A204.1 (cell line): ENCODE results near the gene ANKS6.

Experiments used
- FAIRE-seq: peaks from 2 replicates; lab custom pipeline; 2012; peaks lifted over from hg19 to GRCh38; lab: Jason Lieb, UNC

ANKS6 gene

GRCh38 chr9:98796364-98797101 lies at the start of gene ANKS6:
Gene ANKS6, minus strand, starts transcription at chr9:98796555. Its CDS starts 64 bp downstream, at chr9:98796491.
- FAIRE-seq, result no peak

GRCh38 chr9:98846081-98846480 lies 49.7 kb upstream of the ANKS6 start:
- no peak for FAIRE-seq

- FAIRE-seq, result no peak
These were observed 46.2 kb upstream of the ANKS6 start for GRCh38 chr9:98842510-98842909.

GRCh38 chr9:98839724-98840123 lies 43.4 kb upstream of the ANKS6 start:
- FAIRE-seq, result no peak

GRCh38 chr9:98838868-98839565 lies 42.7 kb upstream of the ANKS6 start:
- no peak for FAIRE-seq

- no peak for FAIRE-seq
These were observed 42.0 kb upstream of the ANKS6 start for GRCh38 chr9:98838155-98838867.

- FAIRE-seq, result no peak
These were observed 41.2 kb upstream of the ANKS6 start for GRCh38 chr9:98837516-98837915.

DNA sequence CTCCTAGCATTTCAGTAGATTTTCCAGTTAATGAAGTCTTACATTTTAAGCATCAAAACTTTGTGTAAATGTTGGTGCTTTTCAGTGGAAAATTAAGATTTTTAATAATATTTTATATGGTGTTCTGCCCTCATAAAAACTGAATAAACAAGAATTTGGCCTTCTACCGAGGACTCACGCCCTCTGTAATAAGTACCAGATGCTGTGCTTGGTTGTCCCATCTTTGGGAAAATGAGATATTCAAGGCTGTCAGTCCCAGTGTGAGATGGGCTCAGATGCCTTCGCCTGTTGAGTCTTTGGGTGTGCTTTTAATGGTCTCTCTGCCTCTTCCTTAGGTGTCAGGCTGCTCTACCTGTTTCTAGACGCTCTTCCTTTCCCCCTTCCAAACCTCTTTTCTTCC lies 39.9 kb upstream of the ANKS6 start:
- FAIRE-seq, result no peak

GRCh38 chr9:98834386-98834785 lies 38.0 kb upstream of the ANKS6 start:
- FAIRE-seq, result no peak

- no peak for FAIRE-seq
These were observed 37.0 kb upstream of the ANKS6 start for GRCh38 chr9:98833090-98833956.

DNA sequence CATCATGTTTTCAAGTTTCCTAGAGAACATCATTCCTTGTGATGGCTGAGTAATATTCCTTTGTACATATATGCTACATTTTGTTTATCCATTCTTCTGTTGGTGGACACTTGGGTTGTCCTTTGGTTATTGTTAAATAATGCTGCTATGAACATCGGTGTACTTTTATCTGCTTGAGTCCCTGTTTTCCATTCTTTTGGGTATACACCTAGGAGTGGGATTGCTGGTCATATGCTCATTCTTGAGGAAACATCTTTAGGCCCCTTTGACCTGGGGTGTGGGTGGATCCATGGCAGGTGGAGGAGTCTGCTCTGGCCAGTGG lies 36.4 kb upstream of the ANKS6 start:
- no peak for FAIRE-seq

GRCh38 chr9:98831696-98832095 lies 35.3 kb upstream of the ANKS6 start:
- no peak for FAIRE-seq

- no peak for FAIRE-seq
These were observed 34.2 kb upstream of the ANKS6 start for GRCh38 chr9:98830554-98830953.

- no peak for FAIRE-seq
These were observed 33.4 kb upstream of the ANKS6 start for GRCh38 chr9:98829766-98830165.

DNA sequence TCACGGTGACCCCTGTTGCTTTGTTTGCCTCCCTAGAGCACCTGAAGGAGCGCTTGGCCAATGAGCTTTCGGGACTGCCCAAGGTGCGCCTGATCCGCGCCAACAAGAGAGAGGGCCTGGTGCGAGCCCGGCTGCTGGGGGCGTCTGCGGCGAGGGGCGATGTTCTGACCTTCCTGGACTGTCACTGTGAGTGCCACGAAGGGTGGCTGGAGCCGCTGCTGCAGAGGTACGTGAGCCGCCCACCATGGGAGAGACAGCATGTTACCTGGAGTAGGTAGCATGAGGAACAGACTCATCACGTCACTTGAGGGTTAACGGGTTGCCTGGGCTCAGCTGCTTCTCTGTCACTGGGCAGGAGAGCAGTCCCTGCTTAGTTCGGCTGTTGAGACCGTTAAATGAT lies 30.4 kb upstream of the ANKS6 start:
- no peak for FAIRE-seq

- FAIRE-seq, result no peak
These were observed 29.1 kb upstream of the ANKS6 start for GRCh38 chr9:98825414-98825813.

DNA sequence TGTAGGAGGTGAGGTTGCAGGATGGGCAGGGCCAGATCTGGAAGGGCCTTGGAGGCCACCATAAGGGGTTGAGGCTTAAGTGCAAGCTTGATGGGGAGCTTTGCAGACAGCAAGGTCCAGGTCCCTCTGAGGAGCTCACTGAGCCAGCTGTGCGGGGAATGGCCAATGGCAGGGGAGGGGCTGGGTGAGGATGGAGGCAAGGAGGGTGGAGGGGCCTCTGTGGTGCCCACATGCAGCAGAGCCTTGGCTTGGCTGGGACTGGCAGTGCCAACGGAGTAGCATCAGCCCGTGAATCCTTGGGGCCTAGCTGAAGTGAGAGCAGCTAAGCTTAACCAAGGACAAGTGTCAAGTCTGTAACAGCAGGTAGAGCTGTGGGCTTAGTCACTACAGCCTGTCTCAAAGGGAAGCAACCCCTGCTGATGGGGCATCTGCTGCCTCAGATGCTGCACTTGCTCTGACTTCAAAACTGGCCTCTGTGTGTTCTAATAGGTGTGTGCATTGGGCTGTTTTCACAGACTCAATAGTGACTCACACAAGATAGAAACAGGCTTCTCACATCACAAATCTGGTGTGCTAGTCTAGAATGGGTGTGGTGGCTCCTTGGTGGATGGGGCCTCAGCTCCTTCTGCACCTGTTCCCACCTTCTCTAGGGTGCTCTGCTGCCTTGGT lies 27.4 kb upstream of the ANKS6 start:
- no peak for FAIRE-seq

DNA sequence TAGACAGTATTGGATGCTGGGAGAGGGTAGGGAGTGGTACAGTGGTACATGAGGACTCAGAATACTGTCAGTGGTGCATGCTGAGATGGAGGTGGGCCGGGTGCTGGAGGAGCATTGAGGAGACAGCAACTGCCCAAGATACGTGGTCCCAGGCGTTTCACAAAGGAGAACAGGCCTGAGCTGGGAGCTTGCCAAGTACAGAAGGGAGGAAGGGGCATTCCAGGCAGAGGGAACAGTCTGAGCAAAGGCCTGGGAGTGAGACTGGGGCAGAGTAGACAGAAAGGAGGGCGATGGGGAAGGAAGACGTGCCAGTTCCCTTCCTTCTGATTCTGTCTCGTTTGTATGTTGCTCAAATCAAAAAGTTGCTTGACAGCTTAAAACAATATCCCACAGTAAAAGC lies 26.3 kb upstream of the ANKS6 start:
- FAIRE-seq, result no peak

DNA sequence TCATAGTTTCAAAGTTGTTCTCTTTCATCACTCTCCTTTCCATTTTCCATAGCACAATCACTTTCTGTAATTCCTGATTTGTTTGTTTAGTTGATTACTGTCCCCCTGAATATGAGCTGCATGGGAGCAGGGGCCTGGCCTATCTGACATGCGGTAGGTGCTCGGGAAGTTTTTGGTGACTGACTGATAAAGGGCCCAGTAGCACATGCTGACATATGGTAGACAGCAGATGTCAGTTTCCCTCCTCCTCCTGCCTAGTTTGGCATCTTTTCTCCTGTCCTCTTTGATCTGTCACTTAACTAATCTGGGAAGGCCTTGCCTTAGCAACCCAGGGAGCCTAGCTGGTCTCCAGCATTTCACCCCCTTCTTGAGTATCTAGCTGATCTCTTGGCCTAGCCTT lies 25.5 kb upstream of the ANKS6 start:
- no peak for FAIRE-seq

DNA sequence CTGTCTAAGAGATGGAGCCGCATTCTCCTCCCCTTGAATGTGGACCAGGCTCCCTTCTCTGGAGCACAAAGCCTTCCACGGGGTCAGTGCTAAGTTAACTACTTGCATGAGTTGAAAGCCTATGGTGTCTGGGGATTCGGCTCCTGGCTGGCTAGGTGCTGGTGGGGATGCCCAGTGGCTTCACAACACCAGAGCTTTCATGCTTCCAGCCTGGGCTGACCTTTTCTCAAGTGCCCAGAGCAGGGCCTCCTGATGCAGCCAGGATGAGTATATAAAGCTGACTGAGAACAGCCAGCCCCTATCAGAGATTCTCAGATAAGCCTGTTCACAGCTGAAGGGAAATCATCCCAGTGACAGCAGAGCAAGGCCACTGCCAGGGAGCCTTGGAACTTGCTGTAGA lies 22.9 kb upstream of the ANKS6 start:
- no peak for FAIRE-seq

- no peak for FAIRE-seq
These were observed 22.4 kb upstream of the ANKS6 start for GRCh38 chr9:98818764-98819163.

DNA sequence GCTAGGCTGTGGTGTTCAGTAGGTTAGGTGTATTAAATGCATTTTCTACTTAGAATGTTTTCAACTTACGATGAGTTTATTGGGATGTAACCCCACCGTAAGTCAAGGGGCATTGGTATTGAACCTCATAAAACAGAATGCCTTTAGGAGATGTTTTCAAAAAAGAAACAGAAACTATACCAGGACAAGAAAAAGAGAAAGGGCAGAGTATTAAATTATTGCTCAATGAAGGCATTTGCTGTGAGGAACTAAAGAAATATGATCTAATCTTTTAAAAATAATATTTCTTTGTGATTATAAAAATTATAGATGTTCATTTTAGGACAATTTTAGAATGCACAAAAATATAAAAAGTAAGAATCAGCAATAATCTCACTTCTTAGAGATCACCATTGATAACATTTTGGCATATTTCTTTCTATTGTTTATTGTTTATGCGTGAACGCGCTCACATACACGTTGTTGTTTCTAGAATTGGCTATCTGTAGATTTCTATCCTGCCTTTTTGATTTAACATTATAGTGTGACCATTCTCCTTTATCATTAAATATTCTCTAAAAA lies 19.1 kb upstream of the ANKS6 start:
- FAIRE-seq, result no peak
